GM12878 (cell line): Measurements from ENCODE around the gene SERPINB6. TPM values are rescaled to one million over a fixed set of nuclear protein-coding genes. Genes with fewer than 3 reads are reported as not detected.

ENCODE experiments used
- ATF7 ChIP-seq: fragments of 450-650 bp; IDR thresholded peaks from 2 replicates; pipeline ENCODE4 v1.6.1; 2016; ENCODE audit warnings: low read depth, mild to moderate bottlenecking
- CEBPB ChIP-seq, 2 experiments: fragments of 150-350 bp in 1 of 2; IDR thresholded peaks; 2 replicates each; pipeline ENCODE4 v1.6.1; 2012 to 2014; ENCODE audit warnings: low read depth in 2 of 2, low read length in 2 of 2, borderline replicate concordance in 1 of 2, inconsistent platforms in 1 of 2
- CHD2 ChIP-seq: IDR thresholded peaks from 2 replicates; pipeline ENCODE4 v1.6.1; 2011; ENCODE audit warnings: low read depth, low read length, improper control_type of control experiment, borderline replicate concordance
- CREB1 ChIP-seq: IDR thresholded peaks from 2 replicates; pipeline ENCODE4 v1.6.1; 2012; ENCODE audit warnings: low read depth, mild to moderate bottlenecking, inconsistent platforms
- EZH2 ChIP-seq: IDR thresholded peaks from 2 replicates; pipeline ENCODE4 v1.6.1; 2012; ENCODE audit warnings: low read depth, mild to moderate bottlenecking, control low read depth, inconsistent platforms, low read length, borderline replicate concordance; ENCODE audit not compliant: control insufficient read depth
- HDAC6 ChIP-seq: fragments of 200-600 bp; sonication (generic); IDR thresholded peaks from one replicate; pipeline ENCODE4 v1.8.0; 2017; ENCODE audit warnings: antibody characterized with exemption; ENCODE audit not compliant: unreplicated experiment
- IKZF2 ChIP-seq, 2 experiments: fragments of 450-650 bp; IDR thresholded peaks; 2 replicates each; pipeline ENCODE4 v1.6.1; 2017; ENCODE audit warnings: mild to moderate bottlenecking in 2 of 2, moderate library complexity in 2 of 2
- IRF4 ChIP-seq: IDR thresholded peaks from 2 replicates; pipeline ENCODE4 v1.6.1; 2011; ENCODE audit warnings: low read depth, low read length
- NFYB ChIP-seq: IDR thresholded peaks from 2 replicates; pipeline ENCODE4 v1.6.1; 2011; ENCODE audit warnings: low read depth, mild to moderate bottlenecking, low read length, improper control_type of control experiment, moderate library complexity; ENCODE audit not compliant: insufficient read depth
- NR2C1 ChIP-seq: fragments of 450-650 bp; IDR thresholded peaks from 2 replicates; pipeline ENCODE4 v1.6.1; 2017; ENCODE audit warnings: antibody characterized with exemption, mild to moderate bottlenecking, moderate library complexity
- NR2F1 ChIP-seq: fragments of 450-650 bp; conservative IDR thresholded peaks from 2 replicates; pipeline ENCODE4 v1.6.1; 2017; ENCODE audit warnings: mild to moderate bottlenecking
- PAX5 ChIP-seq: IDR thresholded peaks from 2 replicates; pipeline ENCODE4 v1.6.1; 2011; ENCODE audit warnings: low read depth, low read length, borderline replicate concordance
- RELA ChIP-seq: fragments of 450-650 bp; IDR thresholded peaks from 2 replicates; pipeline ENCODE4 v1.8.0; 2014; ENCODE audit warnings: borderline replicate concordance; ENCODE audit not compliant: partially characterized antibody
- SPI1 ChIP-seq: IDR thresholded peaks from 2 replicates; pipeline ENCODE4 v1.6.1; 2011; ENCODE audit warnings: low read depth, mild to moderate bottlenecking, low read length, moderate library complexity, borderline replicate concordance; ENCODE audit not compliant: insufficient read depth
- SREBF2 ChIP-seq: IDR thresholded peaks from 2 replicates; pipeline ENCODE4 v1.6.1; 2012; ENCODE audit warnings: mild to moderate bottlenecking, low read length
- STAT1 ChIP-seq: fragments of 450-650 bp; conservative IDR thresholded peaks from 2 replicates; pipeline ENCODE4 v1.6.1; 2014; ENCODE audit warnings: antibody characterized with exemption, mild to moderate bottlenecking
- YBX1 ChIP-seq: fragments of 450-650 bp; IDR thresholded peaks from 2 replicates; pipeline ENCODE4 v1.6.1; 2016; ENCODE audit warnings: antibody characterized with exemption
- ZNF24 ChIP-seq: fragments of 450-650 bp; IDR thresholded peaks from 2 replicates; pipeline ENCODE4 v1.6.1; 2017; ENCODE audit warnings: antibody characterized with exemption, mild to moderate bottlenecking
- ZNF622 ChIP-seq: fragments of 450-650 bp; IDR thresholded peaks from 2 replicates; pipeline ENCODE4 v1.6.1; 2017; ENCODE audit warnings: mild to moderate bottlenecking, inconsistent platforms
- polyA plus RNA-seq, 11 experiments: library from polyadenylated mRNA; depleted of rRNA in 4 of 11; unstranded in 6 of 11; stranded (reverse) in 5 of 11; fragments of >200 nt; fragmentation: Nextera tagmentation in 4 of 11; fragmentation: Illumina TruSeq in 1 of 11; extraction: Ambion mirVana in 4 of 11; extraction: Trizol in 1 of 11; gene quantifications; 1 replicate in 1 of 11; 2 replicates in 10 of 11; pipeline versions ENCODE4 v1.2.1 to v1.2.3, GENCODE V29; 2011 to 2016; ENCODE audit warnings: inconsistent platforms in 2 of 11, missing spikeins in 2 of 11, low read depth in 1 of 11
- total RNA-seq, 4 experiments: library from RNA; depleted of rRNA in 3 of 4; stranded (reverse); fragments of >200 nt in 3 of 4; fragmentation: Illumina TruSeq in 1 of 4; extraction: Trizol in 1 of 4; gene quantifications; 2 replicates each; pipeline versions ENCODE4 v1.2.1 to v1.2.3, GENCODE V29; 2013 to 2021
- TF ChIP-seq, protein P1 (sequence below): fragments of 450-650 bp; IDR thresholded peaks from 2 replicates; pipeline ENCODE4 v1.6.1; 2017; ENCODE audit warnings: mild to moderate bottlenecking, moderate library complexity
- TF ChIP-seq, protein P2 (sequence below): fragments of 150-350 bp; IDR thresholded peaks from 2 replicates; pipeline ENCODE4 v1.6.1; 2016; ENCODE audit warnings: low read depth, low read length
- TF ChIP-seq, protein P3 (sequence below): IDR thresholded peaks from 2 replicates; pipeline ENCODE4 v1.6.1; 2011; ENCODE audit warnings: mild to moderate bottlenecking, low read depth, low read length, moderate library complexity; ENCODE audit not compliant: insufficient replicate concordance

The SERPINB6 gene
- total and polyA plus RNA-seq, 10 of the 15 experiments (the other 5 are each of a cell fraction or from before 2014, with no cell fraction given) = 0.37 to 2.2 (median 0.68) TPM; not detected in 1

DNA sequence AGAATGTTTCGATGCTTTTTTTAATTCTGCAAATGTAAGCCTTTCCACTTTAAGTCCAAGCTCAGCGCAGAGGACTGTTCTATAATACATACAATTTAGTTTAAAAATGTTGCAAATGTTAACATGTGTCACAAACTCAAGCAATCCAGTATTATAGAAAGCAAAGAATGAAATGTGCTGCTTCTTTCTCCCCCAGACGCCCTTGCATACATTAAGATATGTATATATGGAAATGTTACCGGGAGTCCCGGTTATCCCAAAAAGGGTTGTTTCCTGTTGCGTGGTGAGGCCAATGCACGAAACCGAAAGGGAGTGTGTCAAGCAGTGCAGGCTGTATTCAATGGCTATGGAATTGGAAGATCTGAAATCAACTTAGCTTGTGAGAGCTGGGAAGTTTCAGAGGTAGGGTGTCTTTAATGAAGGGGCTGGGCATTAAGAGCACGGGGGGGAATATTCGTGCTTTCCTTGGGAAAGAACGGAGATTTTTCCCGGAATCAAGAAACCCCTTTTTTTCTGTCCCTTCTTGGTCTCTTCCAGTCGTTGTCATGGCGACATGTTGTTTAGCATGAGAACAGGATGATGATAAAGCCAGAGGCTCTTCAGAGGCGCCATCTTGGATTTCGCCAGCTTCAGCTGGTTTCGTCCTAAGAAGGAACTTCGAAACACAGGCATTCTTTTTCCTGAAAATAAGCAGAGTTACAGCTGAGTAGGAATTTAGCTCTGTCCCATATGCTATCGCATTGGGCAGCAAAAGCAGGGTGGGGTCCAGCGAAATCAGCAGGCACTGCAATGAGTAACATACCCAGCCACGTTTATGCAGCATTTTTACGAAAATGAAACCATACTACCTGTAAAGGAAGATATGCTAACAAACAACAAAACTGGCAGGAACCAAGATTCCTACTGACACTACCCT is 18.2 kb upstream of the SERPINB6 start (continued):
- TF ChIP-seq IKZF2 (IDR thresholded peaks at IDR 0.05) = peak; percentile 72 to 83
- TF ChIP-seq, protein P1, sequence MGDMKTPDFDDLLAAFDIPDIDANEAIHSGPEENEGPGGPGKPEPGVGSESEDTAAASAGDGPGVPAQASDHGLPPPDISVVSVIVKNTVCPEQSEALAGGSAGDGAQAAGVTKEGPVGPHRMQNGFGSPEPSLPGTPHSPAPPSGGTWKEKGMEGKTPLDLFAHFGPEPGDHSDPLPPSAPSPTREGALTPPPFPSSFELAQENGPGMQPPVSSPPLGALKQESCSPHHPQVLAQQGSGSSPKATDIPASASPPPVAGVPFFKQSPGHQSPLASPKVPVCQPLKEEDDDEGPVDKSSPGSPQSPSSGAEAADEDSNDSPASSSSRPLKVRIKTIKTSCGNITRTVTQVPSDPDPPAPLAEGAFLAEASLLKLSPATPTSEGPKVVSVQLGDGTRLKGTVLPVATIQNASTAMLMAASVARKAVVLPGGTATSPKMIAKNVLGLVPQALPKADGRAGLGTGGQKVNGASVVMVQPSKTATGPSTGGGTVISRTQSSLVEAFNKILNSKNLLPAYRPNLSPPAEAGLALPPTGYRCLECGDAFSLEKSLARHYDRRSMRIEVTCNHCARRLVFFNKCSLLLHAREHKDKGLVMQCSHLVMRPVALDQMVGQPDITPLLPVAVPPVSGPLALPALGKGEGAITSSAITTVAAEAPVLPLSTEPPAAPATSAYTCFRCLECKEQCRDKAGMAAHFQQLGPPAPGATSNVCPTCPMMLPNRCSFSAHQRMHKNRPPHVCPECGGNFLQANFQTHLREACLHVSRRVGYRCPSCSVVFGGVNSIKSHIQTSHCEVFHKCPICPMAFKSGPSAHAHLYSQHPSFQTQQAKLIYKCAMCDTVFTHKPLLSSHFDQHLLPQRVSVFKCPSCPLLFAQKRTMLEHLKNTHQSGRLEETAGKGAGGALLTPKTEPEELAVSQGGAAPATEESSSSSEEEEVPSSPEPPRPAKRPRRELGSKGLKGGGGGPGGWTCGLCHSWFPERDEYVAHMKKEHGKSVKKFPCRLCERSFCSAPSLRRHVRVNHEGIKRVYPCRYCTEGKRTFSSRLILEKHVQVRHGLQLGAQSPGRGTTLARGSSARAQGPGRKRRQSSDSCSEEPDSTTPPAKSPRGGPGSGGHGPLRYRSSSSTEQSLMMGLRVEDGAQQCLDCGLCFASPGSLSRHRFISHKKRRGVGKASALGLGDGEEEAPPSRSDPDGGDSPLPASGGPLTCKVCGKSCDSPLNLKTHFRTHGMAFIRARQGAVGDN = 0 out of 2 replicates have a peak, but pooled peaks have one; percentile 38
- no peak for TF ChIP-seq NFYB
- TF ChIP-seq ZNF622 = no peak
- no peak for TF ChIP-seq SPI1
- TF ChIP-seq, protein P2, sequence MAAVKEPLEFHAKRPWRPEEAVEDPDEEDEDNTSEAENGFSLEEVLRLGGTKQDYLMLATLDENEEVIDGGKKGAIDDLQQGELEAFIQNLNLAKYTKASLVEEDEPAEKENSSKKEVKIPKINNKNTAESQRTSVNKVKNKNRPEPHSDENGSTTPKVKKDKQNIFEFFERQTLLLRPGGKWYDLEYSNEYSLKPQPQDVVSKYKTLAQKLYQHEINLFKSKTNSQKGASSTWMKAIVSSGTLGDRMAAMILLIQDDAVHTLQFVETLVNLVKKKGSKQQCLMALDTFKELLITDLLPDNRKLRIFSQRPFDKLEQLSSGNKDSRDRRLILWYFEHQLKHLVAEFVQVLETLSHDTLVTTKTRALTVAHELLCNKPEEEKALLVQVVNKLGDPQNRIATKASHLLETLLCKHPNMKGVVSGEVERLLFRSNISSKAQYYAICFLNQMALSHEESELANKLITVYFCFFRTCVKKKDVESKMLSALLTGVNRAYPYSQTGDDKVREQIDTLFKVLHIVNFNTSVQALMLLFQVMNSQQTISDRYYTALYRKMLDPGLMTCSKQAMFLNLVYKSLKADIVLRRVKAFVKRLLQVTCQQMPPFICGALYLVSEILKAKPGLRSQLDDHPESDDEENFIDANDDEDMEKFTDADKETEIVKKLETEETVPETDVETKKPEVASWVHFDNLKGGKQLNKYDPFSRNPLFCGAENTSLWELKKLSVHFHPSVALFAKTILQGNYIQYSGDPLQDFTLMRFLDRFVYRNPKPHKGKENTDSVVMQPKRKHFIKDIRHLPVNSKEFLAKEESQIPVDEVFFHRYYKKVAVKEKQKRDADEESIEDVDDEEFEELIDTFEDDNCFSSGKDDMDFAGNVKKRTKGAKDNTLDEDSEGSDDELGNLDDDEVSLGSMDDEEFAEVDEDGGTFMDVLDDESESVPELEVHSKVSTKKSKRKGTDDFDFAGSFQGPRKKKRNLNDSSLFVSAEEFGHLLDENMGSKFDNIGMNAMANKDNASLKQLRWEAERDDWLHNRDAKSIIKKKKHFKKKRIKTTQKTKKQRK = no peak
- no peak for TF ChIP-seq ZNF24
- no peak for TF ChIP-seq CREB1
- TF ChIP-seq SREBF2 = no peak
- TF ChIP-seq YBX1 = no peak
- TF ChIP-seq ATF7 = peak; percentile 100
- TF ChIP-seq CEBPB (IDR thresholded peaks at IDR 0.05; ENCODE audit: borderline replicate concordance in 1 of 2, low read depth in 2 of 2, low read length in 2 of 2) = no peak
- no peak for TF ChIP-seq PAX5
- TF ChIP-seq RELA = peak; percentile 12
- peak; percentile 18; the same call in 1 of the 2 replicates for TF ChIP-seq IRF4
- no peak for TF ChIP-seq NR2F1
- peak; percentile 86; the same call in 1 of the 2 replicates for TF ChIP-seq EZH2
- TF ChIP-seq, protein P3, sequence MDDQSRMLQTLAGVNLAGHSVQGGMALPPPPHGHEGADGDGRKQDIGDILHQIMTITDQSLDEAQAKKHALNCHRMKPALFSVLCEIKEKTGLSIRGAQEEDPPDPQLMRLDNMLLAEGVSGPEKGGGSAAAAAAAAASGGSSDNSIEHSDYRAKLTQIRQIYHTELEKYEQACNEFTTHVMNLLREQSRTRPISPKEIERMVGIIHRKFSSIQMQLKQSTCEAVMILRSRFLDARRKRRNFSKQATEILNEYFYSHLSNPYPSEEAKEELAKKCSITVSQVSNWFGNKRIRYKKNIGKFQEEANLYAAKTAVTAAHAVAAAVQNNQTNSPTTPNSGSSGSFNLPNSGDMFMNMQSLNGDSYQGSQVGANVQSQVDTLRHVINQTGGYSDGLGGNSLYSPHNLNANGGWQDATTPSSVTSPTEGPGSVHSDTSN = peak; percentile 33
- no peak for TF ChIP-seq STAT1
- no peak; the same call in 1 of the 2 replicates for TF ChIP-seq NR2C1
- peak; percentile 47; the same call in 1 of the 2 replicates for TF ChIP-seq CHD2
- no peak for TF ChIP-seq HDAC6
